Cardiac fibroblast (primary cell): ENCODE data around the gene ZC3H12C.
A peak's percentile ranks its signal among the peaks of the same experiment; 100 is the strongest.

Experiments
- DNase-seq, 2 donors: peaks; one replicate each; pipeline versions ENCODE4 v3.0.0 to v3.0.0-alpha.2; 2010; ENCODE audit warnings: low read depth in 2 of 2
- H3K4me3 ChIP-seq, 2 donors: replicated peaks in 1 of 2; 1 replicate in 1 of 2; 2 replicates in 1 of 2; pipeline ENCODE4 v1.5.1; 2011; ENCODE audit warnings: low read depth in 2 of 2, low read length in 2 of 2, mild to moderate bottlenecking in 2 of 2, moderate library complexity in 1 of 2
- TF ChIP-seq, protein P1 (sequence below): IDR thresholded peaks from one replicate; pipeline ENCODE4 v1.5.1; 2011; ENCODE audit warnings: low read depth, mild to moderate bottlenecking, low read length, inconsistent platforms

The ZC3H12C gene

DNA sequence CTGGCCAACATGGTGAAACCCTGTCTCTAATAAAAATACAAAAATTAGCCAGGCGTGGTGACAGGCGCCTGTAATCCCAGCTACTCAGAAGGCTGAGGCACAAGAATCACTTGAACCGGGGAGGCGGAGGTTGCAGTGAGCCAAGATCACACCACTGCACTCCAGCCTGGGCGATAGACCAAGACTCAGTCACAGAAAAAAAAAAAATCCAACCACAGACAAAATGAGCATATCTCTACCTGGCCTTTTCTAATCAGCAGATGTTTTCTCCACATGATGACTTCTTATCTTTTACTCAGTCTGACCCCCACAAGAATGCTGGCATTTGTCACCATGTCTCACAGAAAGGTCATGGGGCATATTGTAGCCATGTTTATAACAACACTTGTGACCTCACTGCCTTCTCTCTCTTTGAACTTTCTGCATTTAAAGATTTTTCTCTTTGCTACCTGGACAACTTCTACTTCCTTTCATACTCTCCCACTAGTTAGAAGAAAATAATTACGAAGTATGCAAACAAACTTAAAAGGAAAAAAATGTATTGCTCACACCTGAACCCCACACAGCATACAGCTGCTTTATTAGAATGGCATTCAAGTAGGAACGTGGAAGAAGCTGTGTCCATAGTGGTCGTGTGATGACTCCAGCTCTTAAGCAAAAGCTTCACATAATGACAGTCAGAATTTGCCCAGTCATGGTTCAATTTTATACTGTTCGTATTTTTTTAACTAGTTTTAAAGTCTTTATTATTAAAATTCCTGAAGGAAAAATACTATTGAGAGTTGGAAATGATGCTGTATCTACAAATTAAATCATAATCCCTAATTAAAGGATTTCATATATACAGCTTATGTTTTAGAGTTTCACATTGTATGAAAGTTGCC is 65.4 kb downstream of the ZC3H12C start:
- no peak for DNase-seq
- TF ChIP-seq, protein P1, sequence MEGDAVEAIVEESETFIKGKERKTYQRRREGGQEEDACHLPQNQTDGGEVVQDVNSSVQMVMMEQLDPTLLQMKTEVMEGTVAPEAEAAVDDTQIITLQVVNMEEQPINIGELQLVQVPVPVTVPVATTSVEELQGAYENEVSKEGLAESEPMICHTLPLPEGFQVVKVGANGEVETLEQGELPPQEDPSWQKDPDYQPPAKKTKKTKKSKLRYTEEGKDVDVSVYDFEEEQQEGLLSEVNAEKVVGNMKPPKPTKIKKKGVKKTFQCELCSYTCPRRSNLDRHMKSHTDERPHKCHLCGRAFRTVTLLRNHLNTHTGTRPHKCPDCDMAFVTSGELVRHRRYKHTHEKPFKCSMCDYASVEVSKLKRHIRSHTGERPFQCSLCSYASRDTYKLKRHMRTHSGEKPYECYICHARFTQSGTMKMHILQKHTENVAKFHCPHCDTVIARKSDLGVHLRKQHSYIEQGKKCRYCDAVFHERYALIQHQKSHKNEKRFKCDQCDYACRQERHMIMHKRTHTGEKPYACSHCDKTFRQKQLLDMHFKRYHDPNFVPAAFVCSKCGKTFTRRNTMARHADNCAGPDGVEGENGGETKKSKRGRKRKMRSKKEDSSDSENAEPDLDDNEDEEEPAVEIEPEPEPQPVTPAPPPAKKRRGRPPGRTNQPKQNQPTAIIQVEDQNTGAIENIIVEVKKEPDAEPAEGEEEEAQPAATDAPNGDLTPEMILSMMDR, result no peak
- no peak overlapping the region for H3K4me3 ChIP-seq

DNA sequence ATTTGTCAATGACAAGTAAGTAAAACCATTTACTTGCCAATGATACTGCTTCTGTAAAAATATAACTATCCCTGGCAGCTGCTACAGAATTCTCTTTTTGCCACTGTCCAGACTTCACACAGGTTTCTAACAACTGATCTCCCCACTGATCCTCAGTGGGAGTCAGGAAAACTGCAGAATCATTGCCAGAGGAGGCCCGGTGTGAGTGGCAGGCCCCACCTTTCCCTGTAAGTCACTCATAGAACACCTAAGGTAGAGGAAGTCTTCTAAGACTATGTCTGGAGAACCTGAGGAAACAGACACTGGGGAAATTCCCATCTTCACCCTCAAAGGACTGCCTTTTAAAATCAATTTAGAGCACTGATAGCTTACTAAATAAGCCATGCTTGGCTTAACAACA is 66.3 kb downstream of the ZC3H12C start:
- DNase-seq, result no peak
- TF ChIP-seq, protein P1, result no peak
- H3K4me3 ChIP-seq, result no peak overlapping the region

DNA sequence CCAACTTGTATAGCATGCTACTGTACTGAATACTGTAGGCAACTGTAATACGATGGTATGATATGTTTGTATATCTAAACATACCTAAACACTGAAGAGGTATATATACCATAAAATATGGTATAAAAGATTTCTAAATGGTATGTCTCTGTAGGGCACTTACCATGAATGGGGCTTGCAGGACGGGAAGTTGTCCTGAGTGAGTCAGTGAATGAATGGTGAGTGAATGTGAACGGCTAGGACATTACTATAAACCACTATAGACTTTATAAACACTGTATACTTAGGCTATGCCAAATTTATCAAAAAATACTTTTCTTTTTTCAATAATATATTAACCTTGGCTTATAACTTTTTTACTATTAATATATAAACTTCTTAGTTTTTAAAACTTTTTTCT is 66.8 kb downstream of the ZC3H12C start:
- TF ChIP-seq, protein P1, result no peak
- peak in 1 of 2 donors; percentile 67 for DNase-seq
- no peak overlapping the region for H3K4me3 ChIP-seq

DNA sequence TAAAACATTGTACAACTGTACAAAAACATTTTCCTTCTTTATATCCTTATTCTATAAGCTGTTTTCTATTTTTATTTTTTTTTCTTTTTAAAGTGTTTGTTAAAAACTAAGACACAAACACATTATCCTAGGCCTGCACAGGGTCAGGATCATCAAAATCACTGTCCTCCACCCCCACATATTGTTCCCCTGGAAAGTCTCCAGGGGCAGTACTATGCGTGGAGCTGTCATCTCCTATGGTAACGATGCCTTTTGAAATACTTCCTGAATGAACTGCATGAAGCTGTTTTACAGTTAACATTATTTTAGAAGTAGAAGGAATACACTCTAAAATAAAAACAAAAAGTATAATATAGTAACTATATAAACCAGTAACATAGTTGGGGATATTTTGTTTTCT is 67.2 kb downstream of the ZC3H12C start:
- TF ChIP-seq, protein P1, result no peak
- peak; percentile 22 to 34 for DNase-seq

DNA sequence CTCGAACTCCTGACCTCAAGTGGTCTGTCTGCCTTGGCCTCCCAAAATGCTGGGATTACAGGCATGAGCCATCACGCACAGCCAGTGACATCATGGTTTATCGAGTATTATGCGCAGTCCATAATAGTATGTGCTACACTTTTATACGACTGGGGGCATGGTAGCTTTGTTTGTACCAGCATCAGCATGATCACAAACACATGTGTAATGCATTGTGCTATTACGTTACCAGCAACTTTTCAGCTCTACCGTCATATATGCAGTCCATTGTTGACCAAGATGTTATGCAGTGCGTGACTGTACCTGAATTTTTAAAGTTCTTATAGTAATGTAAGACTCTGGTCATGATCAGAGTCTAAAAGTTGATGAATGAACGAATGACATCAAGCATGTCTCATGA is 67.9 kb downstream of the ZC3H12C start:
- no peak for DNase-seq
- TF ChIP-seq, protein P1, result no peak
- no peak overlapping the region for H3K4me3 ChIP-seq

More for the DNA sequence above, 67.2 kb downstream of the ZC3H12C start:
- no peak overlapping the region for H3K4me3 ChIP-seq

DNA sequence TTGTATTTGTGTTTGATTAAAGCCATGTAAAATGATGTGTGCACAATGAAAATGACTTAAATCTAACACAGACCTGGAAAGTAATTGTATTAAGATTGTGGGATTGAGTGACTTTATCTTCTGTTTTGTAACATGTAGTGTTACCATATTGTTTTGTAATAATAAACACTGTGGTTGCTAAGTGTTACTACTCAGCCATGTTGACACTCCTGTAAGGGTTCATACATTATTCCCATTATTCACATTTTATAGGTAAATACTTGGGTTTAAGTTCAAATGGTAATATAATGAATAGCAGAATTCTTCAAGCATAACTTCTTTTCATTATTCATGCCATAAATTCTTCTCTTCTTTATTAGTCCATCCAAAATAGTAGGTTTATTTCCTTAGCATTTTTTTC is 69.0 kb downstream of the ZC3H12C start:
- TF ChIP-seq, protein P1, result no peak
- no peak overlapping the region for H3K4me3 ChIP-seq
- DNase-seq, result no peak
